ENCODE data around the gene RYR1.
"Not testable (repeated sequence)": the region's sequence is repeated elsewhere in the genome, so short reads cannot be mapped to it uniquely, and the experiment has no call there.

- not testable (repeated sequence) for TF ChIP-seq CTCF (IDR thresholded peaks at IDR 0.05; ENCODE audit: low read length); EZH2 (optimal IDR thresholded peaks at IDR 0.05; ENCODE audit: low read depth, low read length); EZH2phosphoT487 (IDR thresholded peaks at IDR 0.05; ENCODE audit: low read length)
Measured at GRCh38 chr19:38558933-38559332, 125.4 kb downstream of the RYR1 start.

Measured in MM.1S (cell line).